Ascending aorta (tissue), 2 donors: ENCODE data around the gene MYO1A. TPM values are rescaled to one million over a fixed set of nuclear protein-coding genes. Genes with fewer than 3 reads are reported as not detected.

ENCODE experiments used
- DNase-seq, 2 donors: peaks; one replicate each; pipeline ENCODE4 v3.0.0-alpha.2; 2019; ENCODE audit warnings: low spot score in 2 of 2
- H3K27ac ChIP-seq, 2 donors: fragments of 200-600 bp; sonication (generic); one replicate each; pipeline ENCODE4 v1.5.1; 2016 to 2017; ENCODE audit warnings: mild to moderate bottlenecking in 1 of 2
- H3K27me3 ChIP-seq: fragments of 200-600 bp; sonication (generic); one replicate; pipeline ENCODE4 v1.5.1; 2017
- H3K36me3 ChIP-seq, 2 donors: fragments of 200-600 bp; sonication (generic); one replicate each; pipeline ENCODE4 v1.5.1; 2016
- H3K4me1 ChIP-seq, 2 donors: fragments of 200-600 bp; sonication (generic); one replicate each; pipeline ENCODE4 v1.5.1; 2016 to 2017; ENCODE audit warnings: mild to moderate bottlenecking in 1 of 2
- H3K4me3 ChIP-seq, 2 donors: fragments of 200-600 bp; sonication (generic); one replicate each; pipeline ENCODE4 v1.5.1; 2016 to 2017; ENCODE audit warnings: mild to moderate bottlenecking in 1 of 2
- H3K9me3 ChIP-seq, 2 donors: fragments of 200-600 bp; sonication (generic); one replicate each; pipeline ENCODE4 v1.5.1; 2016
- intact Hi-C: fragments of 100-400 bp; cut with DNase I; formaldehyde crosslinking; loops from one replicate; pipeline ENCODE4 v1.15.1; 2023
- total RNA-seq: library from RNA; depleted of rRNA; stranded (reverse); fragments of >200 nt; gene quantifications from one replicate; pipeline ENCODE4 v1.1.0, GENCODE V29; 2016
- TF ChIP-seq, protein P1 (sequence below), 3 experiments: fragments of 200-600 bp in 2 of 3; fragments of 450-650 bp in 1 of 3; sonication (generic) in 2 of 3; IDR thresholded peaks; one replicate each; pipeline ENCODE4 v1.5.1; 2016 to 2019; ENCODE audit warnings: antibody characterized with exemption in 3 of 3, mild to moderate bottlenecking in 1 of 3, moderate library complexity in 1 of 3

Gene MYO1A
- total RNA-seq, 1 donor from 2014 or later: not detected

DNA sequence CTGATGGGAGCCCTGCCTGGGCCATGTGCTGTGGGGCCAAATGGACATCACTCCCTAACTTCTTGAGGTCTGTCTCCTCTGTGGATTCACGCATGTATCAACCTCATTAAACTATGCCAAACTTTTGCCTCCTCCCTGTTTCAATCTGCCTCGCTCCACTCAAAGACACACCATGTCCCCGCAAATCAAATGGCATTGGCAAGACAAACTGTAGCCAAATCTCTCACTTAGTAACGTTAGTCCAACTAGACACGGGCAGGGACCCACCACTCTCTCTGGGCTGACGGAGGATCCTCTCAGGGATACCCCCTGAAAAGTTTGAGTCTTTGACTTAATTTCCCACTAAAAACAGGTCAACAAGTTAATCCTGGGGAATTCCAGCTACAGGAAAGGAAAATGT lies 51.6 kb downstream of the MYO1A start:
- TF ChIP-seq, protein P1, sequence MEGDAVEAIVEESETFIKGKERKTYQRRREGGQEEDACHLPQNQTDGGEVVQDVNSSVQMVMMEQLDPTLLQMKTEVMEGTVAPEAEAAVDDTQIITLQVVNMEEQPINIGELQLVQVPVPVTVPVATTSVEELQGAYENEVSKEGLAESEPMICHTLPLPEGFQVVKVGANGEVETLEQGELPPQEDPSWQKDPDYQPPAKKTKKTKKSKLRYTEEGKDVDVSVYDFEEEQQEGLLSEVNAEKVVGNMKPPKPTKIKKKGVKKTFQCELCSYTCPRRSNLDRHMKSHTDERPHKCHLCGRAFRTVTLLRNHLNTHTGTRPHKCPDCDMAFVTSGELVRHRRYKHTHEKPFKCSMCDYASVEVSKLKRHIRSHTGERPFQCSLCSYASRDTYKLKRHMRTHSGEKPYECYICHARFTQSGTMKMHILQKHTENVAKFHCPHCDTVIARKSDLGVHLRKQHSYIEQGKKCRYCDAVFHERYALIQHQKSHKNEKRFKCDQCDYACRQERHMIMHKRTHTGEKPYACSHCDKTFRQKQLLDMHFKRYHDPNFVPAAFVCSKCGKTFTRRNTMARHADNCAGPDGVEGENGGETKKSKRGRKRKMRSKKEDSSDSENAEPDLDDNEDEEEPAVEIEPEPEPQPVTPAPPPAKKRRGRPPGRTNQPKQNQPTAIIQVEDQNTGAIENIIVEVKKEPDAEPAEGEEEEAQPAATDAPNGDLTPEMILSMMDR (IDR thresholded peaks at IDR 0.05): no peak
- no peak for DNase-seq
- H3K4me3 ChIP-seq: no peak overlapping the region
- no peaks in the 10 kb centered on the region for H3K9me3 ChIP-seq
- intact Hi-C loops: no loop called here
- no peaks in the 10 kb centered on the region for H3K27me3 ChIP-seq
- H3K4me1 ChIP-seq: no peaks in the 10 kb centered on the region
- H3K36me3 ChIP-seq: peaks cover 14 to 47% of the 10 kb centered on the region in 2 donors
- no peak overlapping the region for H3K27ac ChIP-seq

- Histone ChIP-seq H3K9me3 (no peaks in the 10 kb centered on the region), H3K36me3 (peaks cover 2 to 33% of the 10 kb centered on the region in 2 donors), H3K4me1 (no peaks in the 10 kb centered on the region), H3K4me3 (no peak overlapping the region), H3K27me3 (no peaks in the 10 kb centered on the region), H3K27ac (no peak overlapping the region)
- DNase-seq: no peak
- TF ChIP-seq, protein P1 (IDR thresholded peaks at IDR 0.05): no peak
- intact Hi-C loops: no loop called here
These were observed 53.0 kb downstream of the MYO1A start for GRCh38 chr12:56996793-56997545.

GRCh38 chr12:56995930-56996496 lies 53.9 kb downstream of the MYO1A start:
- Histone ChIP-seq H3K4me1 (no peaks in the 10 kb centered on the region), H3K36me3 (peaks cover 0 to 31% of the 10 kb centered on the region in 2 donors), H3K27ac (no peak overlapping the region), H3K27me3 (no peaks in the 10 kb centered on the region), H3K4me3 (no peak overlapping the region), H3K9me3 (no peaks in the 10 kb centered on the region)
- intact Hi-C loops: no loop called here
- no peak for DNase-seq
- TF ChIP-seq, protein P1 (IDR thresholded peaks at IDR 0.05): no peak

DNA sequence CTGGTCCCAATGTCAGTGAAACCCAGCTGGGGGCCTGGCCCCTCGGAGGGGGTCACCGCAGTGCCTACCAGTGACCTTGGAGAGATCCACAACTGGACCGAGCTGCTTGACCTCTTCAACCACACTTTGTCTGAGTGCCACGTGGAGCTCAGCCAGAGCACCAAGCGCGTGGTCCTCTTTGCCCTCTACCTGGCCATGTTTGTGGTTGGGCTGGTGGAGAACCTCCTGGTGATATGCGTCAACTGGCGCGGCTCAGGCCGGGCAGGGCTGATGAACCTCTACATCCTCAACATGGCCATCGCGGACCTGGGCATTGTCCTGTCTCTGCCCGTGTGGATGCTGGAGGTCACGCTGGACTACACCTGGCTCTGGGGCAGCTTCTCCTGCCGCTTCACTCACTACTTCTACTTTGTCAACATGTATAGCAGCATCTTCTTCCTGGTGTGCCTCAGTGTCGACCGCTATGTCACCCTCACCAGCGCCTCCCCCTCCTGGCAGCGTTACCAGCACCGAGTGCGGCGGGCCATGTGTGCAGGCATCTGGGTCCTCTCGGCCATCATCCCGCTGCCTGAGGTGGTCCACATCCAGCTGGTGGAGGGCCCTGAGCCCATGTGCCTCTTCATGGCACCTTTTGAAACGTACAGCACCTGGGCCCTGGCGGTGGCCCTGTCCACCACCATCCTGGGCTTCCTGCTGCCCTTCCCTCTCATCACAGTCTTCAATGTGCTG lies 54.6 kb downstream of the MYO1A start:
- no peaks in the 10 kb centered on the region for H3K9me3 ChIP-seq
- TF ChIP-seq, protein P1 (IDR thresholded peaks at IDR 0.05): no peak
- no peaks in the 10 kb centered on the region for H3K27me3 ChIP-seq
- DNase-seq: no peak
- no peak overlapping the region for H3K4me3 ChIP-seq
- intact Hi-C loops: no loop called here
- no peak overlapping the region for H3K27ac ChIP-seq
- H3K4me1 ChIP-seq: no peaks in the 10 kb centered on the region
- peaks cover 0 to 25% of the 10 kb centered on the region in 2 donors for H3K36me3 ChIP-seq

GRCh38 chr12:56994231-56994746 lies 55.6 kb downstream of the MYO1A start:
- DNase-seq: no peak
- H3K4me3 ChIP-seq: no peak overlapping the region
- H3K9me3 ChIP-seq: no peaks in the 10 kb centered on the region
- TF ChIP-seq, protein P1 (IDR thresholded peaks at IDR 0.05): no peak
- H3K36me3 ChIP-seq: peaks cover 0 to 16% of the 10 kb centered on the region in 2 donors
- intact Hi-C loops: no loop called here
- no peak overlapping the region for H3K27ac ChIP-seq
- no peaks in the 10 kb centered on the region for H3K27me3 ChIP-seq
- no peaks in the 10 kb centered on the region for H3K4me1 ChIP-seq
